Stimulated activated CD4-positive, alpha-beta T cell treated with anti-CD3 and anti-CD28 coated beads, Interleukin-2, amount 100 ng/mL, for 24 hours (primary cell): ENCODE measurements around the gene DMAC2.
"Not testable (repeated sequence)": the region's sequence is repeated elsewhere in the genome, so short reads cannot be mapped to it uniquely, and the experiment has no call there.

Experiments
- DNase-seq, 2 donors: peaks; one replicate each; pipeline ENCODE4 v3.0.0-alpha.2; 2020

Gene DMAC2

GRCh38 chr19:41442473-41443355 lies 3.0 kb upstream of the DMAC2 start, which contains the start of gene ERICH4:
Gene ERICH4 (plus strand): TSS chr19:41443156. CDS start chr19:41443170, 14 bp downstream.
- DNase-seq, result no peak

- DNase-seq, result no peak
These were observed 1.7 kb upstream of the DMAC2 start for GRCh38 chr19:41441321-41441945.

- DNase-seq, result no peak
These were observed 1.7 kb downstream of the DMAC2 start for GRCh38 chr19:41437944-41438574.

- no peak for DNase-seq
These were observed 3.1 kb downstream of the DMAC2 start for GRCh38 chr19:41436674-41436951.

- no peak for DNase-seq
These were observed 3.6 kb downstream of the DMAC2 start for GRCh38 chr19:41435936-41436673.

GRCh38 chr19:41435376-41435775 lies 4.3 kb downstream of the DMAC2 start:
- not testable (repeated sequence) for DNase-seq

GRCh38 chr19:41434450-41434849 lies 5.3 kb downstream of the DMAC2 start:
- DNase-seq, result no peak

GRCh38 chr19:41433171-41433570 lies 6.5 kb downstream of the DMAC2 start:
- no peak for DNase-seq

- DNase-seq, result no peak
These were observed 8.0 kb downstream of the DMAC2 start for GRCh38 chr19:41431426-41432386.

- DNase-seq, result no peak
These were observed 8.8 kb downstream of the DMAC2 start for GRCh38 chr19:41430922-41431321.

GRCh38 chr19:41428481-41428859 lies 11.2 kb downstream of the DMAC2 start:
- DNase-seq, result no peak

GRCh38 chr19:41427647-41428480 lies 11.8 kb downstream of the DMAC2 start:
- peak; percentile 28 for DNase-seq

GRCh38 chr19:41426952-41427646 lies 12.6 kb downstream of the DMAC2 start, which contains the start of gene B3GNT8:
Gene B3GNT8 (minus strand): TSS chr19:41427374. CDS start chr19:41426778, 596 bp downstream.
- DNase-seq, result peak; percentile 50 to 51

- DNase-seq, result no peak
These were observed 13.4 kb downstream of the DMAC2 start for GRCh38 chr19:41426116-41426841.

GRCh38 chr19:41425174-41426115 lies 14.3 kb downstream of the DMAC2 start:
- DNase-seq, result no peak

- no peak for DNase-seq
These were observed 15.2 kb downstream of the DMAC2 start for GRCh38 chr19:41424335-41425173.

- no peak for DNase-seq
These were observed 16.8 kb downstream of the DMAC2 start for GRCh38 chr19:41422955-41423354.
